Measurements from ENCODE around the gene LSM7. TPM values are rescaled to one million over a fixed set of nuclear protein-coding genes. Genes with fewer than 3 reads are reported as not detected.

Gene LSM7
- total RNA-seq, 1 donor from 2014 or later, result 183 TPM

GRCh38 chr19:2306281-2306806 is 22.0 kb downstream of the LSM7 start:
- H3K27me3 Mint-ChIP-seq (ENCODE audit: insufficient read depth, low read depth), result peaks cover 12% of the 10 kb centered on the region
- peaks cover 2% of the 10 kb centered on the region for H3K9me3 Mint-ChIP-seq
- Histone ChIP-seq H3K4me2 (no peak overlapping the region), H3F3A (ENCODE audit: low read depth) (peaks cover 9% of the 10 kb centered on the region), H3K79me2 (ENCODE audit: low read depth) (no peaks in the 10 kb centered on the region), H3K4me1 (peaks cover 6% of the 10 kb centered on the region), H3K36me3 (no peaks in the 10 kb centered on the region), H2AFZ (replicated peaks) (no peak overlapping the region), H4K20me1 (ENCODE audit: low read depth) (no peaks in the 10 kb centered on the region), H3K9me3 (ENCODE audit: low read depth) (no peaks in the 10 kb centered on the region), H3K9ac (no peak overlapping the region), H3K27me3 (peaks cover 71% of the 10 kb centered on the region), H3K27ac (no peak overlapping the region), H3K4me3 (no peak overlapping the region)
- no peak for DNase-seq (ENCODE audit: low spot score)
- no peaks in the 10 kb centered on the region for H3K36me3 Mint-ChIP-seq
- no peak overlapping the region for H3K4me3 Mint-ChIP-seq
- no peak overlapping the region for H3K27ac Mint-ChIP-seq
- TF ChIP-seq CTCF (IDR thresholded peaks at IDR 0.05), result no peak
- no peak for TF ChIP-seq EZH2phosphoT487 (IDR thresholded peaks at IDR 0.05)
- H3K4me1 Mint-ChIP-seq, result peaks cover 28% of the 10 kb centered on the region

GRCh38 chr19:2305452-2306280 is 22.7 kb downstream of the LSM7 start:
- Histone ChIP-seq H3K4me1 (peaks cover 6% of the 10 kb centered on the region), H4K20me1 (ENCODE audit: low read depth) (no peaks in the 10 kb centered on the region), H3K4me3 (no peak overlapping the region), H3K27me3 (peaks cover 71% of the 10 kb centered on the region), H3K79me2 (ENCODE audit: low read depth) (no peaks in the 10 kb centered on the region), H3K36me3 (no peaks in the 10 kb centered on the region), H3K4me2 (no peak overlapping the region), H2AFZ (replicated peaks) (no peak overlapping the region), H3K9me3 (ENCODE audit: low read depth) (no peaks in the 10 kb centered on the region), H3K27ac (no peak overlapping the region), H3K9ac (no peak overlapping the region), H3F3A (ENCODE audit: low read depth) (peaks cover 9% of the 10 kb centered on the region)
- Mint-ChIP-seq H3K9me3 (peaks cover 2% of the 10 kb centered on the region), H3K36me3 (no peaks in the 10 kb centered on the region), H3K4me3 (no peak overlapping the region), H3K27me3 (ENCODE audit: insufficient read depth, low read depth) (peaks cover 12% of the 10 kb centered on the region), H3K27ac (no peak overlapping the region), H3K4me1 (peaks cover 30% of the 10 kb centered on the region)
- no peak for TF ChIP-seq EZH2phosphoT487 (IDR thresholded peaks at IDR 0.05)
- TF ChIP-seq CTCF (IDR thresholded peaks at IDR 0.05), result no peak
- TF ChIP-seq EZH2 (IDR thresholded peaks at IDR 0.05), result no peak
- peak; percentile 33 for DNase-seq (ENCODE audit: low spot score)

GRCh38 chr19:2303211-2303798 is 25.1 kb downstream of the LSM7 start:
- peak overlapping the region; percentile 76 for H3K4me2 ChIP-seq
- H3K9me3 ChIP-seq (ENCODE audit: low read depth), result no peaks in the 10 kb centered on the region
- peak overlapping the region; percentile 69 for H3K27ac Mint-ChIP-seq
- no peak overlapping the region for H3K27ac ChIP-seq
- no peak for DNase-seq (ENCODE audit: low spot score)
- peaks cover 27% of the 10 kb centered on the region for H3K4me1 Mint-ChIP-seq
- no peaks in the 10 kb centered on the region for H3K36me3 Mint-ChIP-seq
- H3K4me3 Mint-ChIP-seq, result peak overlapping the region; percentile 62
- no peaks in the 10 kb centered on the region for H3K36me3 ChIP-seq
- H3K9ac ChIP-seq, result no peak overlapping the region
- H3K4me3 ChIP-seq, result no peak overlapping the region
- peaks cover 48% of the 10 kb centered on the region for H3K27me3 ChIP-seq
- no peak overlapping the region for H2AFZ ChIP-seq (replicated peaks)
- H3K27me3 Mint-ChIP-seq (ENCODE audit: insufficient read depth, low read depth), result peaks cover 15% of the 10 kb centered on the region
- H3F3A ChIP-seq (ENCODE audit: low read depth), result peaks cover 9% of the 10 kb centered on the region
- no peaks in the 10 kb centered on the region for H3K79me2 ChIP-seq (ENCODE audit: low read depth)
- H3K9me3 Mint-ChIP-seq, result no peaks in the 10 kb centered on the region
- H3K4me1 ChIP-seq, result peaks cover 6% of the 10 kb centered on the region
- no peak for TF ChIP-seq CTCF (IDR thresholded peaks at IDR 0.05)
- no peaks in the 10 kb centered on the region for H4K20me1 ChIP-seq (ENCODE audit: low read depth)
